GM12878 (cell line): ENCODE measurements around the gene SIX1.

Experiments used
- IKZF1 ChIP-seq: fragments of 450-650 bp; conservative IDR thresholded peaks from 2 replicates; pipeline ENCODE4 v1.6.1; 2017; ENCODE audit warnings: antibody characterized with exemption, mild to moderate bottlenecking
- REST ChIP-seq: IDR thresholded peaks from 2 replicates; pipeline ENCODE4 v1.6.1; 2012; ENCODE audit warnings: mild to moderate bottlenecking, low read depth, low read length
- TCF7 ChIP-seq: IDR thresholded peaks from 2 replicates; pipeline ENCODE4 v1.6.1; 2014; ENCODE audit warnings: antibody characterized with exemption, borderline replicate concordance

- TF ChIP-seq IKZF1 (no peak), TCF7 (no peak), REST (no peak)
Observed at GRCh38 chr14:60621386-60621785, 27.9 kb downstream of the SIX1 start.
